Measurements from ENCODE around the gene LY6G6F.

The LY6G6F gene

DNA sequence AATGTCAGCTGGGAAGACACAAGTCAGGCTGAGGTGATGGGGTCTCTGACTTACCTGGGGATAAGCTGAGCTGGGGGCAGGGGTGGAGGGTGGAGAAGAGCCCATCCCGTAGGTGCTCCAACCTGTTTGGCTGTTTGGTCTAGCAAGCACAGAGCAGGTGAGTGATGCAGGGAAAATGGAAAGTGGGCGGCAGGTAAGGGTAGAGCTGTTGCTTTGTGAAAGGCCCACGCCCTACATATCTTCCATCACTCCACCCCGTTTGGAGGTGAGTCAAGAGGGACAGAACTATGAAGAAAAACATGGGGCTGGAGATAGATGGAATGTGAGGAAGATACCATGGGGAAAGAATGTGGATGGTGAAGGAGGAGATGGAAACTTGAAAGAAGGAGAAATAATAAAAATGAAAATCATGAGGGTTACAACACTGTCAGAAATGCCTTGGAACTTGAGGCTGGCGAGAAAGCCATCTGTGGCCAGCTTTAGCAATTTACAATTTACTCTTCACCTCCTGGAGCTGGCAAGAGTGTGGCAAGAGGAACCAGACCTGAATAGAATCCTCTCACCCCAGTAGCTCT lies 13.6 kb downstream of the LY6G6F start:
- TF ChIP-seq GATA3 (IDR thresholded peaks at IDR 0.05; ENCODE audit: low read depth, low read length) (no peak), GATA2 (IDR thresholded peaks at IDR 0.05; ENCODE audit: low read depth, low read length) (no peak)

DNA sequence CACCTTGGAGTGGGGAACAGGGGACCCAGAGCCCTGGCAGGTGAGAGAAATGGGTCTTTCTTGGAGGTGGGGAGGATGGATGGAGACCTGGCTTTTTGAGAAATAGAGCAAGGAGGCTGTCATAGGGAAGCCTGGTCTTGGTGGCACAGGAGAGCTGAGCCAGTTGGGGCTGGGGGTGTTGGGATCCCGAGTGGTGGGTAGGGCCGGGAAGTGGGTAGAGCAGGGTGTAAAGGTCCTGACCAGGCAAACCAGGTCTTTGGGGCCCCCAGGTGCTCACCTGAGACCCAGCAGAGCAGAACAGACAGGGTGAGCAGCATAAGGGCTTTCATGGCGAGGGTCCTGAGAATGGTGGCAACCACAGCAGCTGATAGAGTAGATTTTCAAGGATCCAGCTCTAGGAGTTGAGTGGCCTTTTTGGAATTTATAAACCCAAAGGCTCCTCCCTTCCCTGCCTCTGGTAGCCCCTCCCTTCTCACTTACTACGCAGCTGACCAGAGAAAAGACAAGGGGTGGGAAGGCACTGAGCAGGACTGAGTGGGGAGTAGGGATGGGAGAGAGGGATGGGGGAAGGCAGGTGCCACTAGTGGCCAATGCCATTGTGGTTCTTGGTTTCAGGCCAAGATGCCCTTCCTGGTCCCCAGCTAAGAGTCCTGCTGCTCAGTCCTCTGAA lies 14.8 kb downstream of the LY6G6F start, which contains the start of gene LY6G6C:
Gene LY6G6C, minus strand, starts transcription at position 396 of the 670 bp plus-strand sequence. Its CDS starts 67 bp downstream, at position 329.
- TF ChIP-seq GATA2 (IDR thresholded peaks at IDR 0.05; ENCODE audit: low read depth, low read length) (no peak), GATA3 (IDR thresholded peaks at IDR 0.05; ENCODE audit: low read depth, low read length) (no peak)

DNA sequence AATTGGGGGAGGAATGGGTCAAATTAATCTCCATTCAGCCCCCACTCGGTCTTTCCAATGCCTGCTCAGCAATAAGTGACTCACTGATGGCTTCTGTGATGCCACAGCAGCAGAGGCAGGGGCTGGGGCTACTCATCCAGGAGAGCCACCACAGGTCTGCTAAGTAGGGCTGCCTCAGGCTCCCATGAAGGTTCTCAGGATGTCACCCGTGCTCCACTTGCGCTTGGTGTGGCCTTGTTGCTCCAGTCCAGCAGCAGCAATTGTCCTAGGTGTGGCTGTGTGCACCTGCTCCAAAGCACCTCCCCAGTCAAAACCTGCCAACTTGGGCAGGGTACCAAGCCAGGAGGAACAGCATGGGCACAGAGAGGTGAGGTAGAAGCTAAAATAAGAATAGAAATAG lies 15.5 kb downstream of the LY6G6F start:
- TF ChIP-seq GATA2 (IDR thresholded peaks at IDR 0.05; ENCODE audit: low read depth, low read length) (no peak), GATA3 (IDR thresholded peaks at IDR 0.05; ENCODE audit: low read depth, low read length) (no peak)

DNA sequence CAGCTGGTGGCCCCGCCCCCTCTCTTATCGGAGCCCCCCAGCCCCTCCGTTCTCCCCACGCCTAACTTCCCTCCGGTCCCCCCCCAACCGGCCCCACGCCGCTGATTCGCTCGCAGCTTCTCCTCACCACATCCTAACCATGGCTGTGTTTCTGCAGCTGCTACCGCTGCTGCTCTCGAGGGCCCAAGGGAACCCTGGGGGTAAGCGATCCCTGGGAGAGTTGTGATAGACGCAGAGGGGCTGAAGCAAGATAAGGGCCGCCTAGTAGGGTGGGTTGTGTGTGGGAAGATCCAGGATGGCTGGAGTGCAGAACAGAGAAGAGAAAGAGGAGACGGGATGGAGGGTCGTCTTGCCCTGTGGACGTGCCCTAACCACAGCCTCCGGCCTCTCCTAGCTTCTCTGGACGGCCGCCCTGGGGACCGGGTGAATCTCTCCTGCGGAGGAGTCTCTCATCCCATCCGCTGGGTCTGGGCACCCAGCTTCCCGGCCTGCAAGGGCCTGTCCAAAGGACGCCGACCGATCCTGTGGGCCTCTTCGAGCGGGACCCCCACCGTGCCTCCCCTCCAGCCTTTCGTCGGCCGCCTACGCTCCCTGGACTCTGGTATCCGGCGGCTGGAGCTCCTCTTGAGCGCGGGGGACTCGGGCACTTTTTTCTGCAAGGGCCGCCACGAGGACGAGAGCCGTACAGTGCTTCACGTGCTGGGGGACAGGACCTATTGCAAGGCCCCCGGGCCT lies 16.7 kb downstream of the LY6G6F start, which contains the start of gene MPIG6B:
Gene MPIG6B, plus strand, starts transcription at position 129 of the 735 bp plus-strand sequence. Its CDS starts 11 bp downstream, at position 140.
- TF ChIP-seq GATA2 (IDR thresholded peaks at IDR 0.05; ENCODE audit: low read depth, low read length) (no peak), GATA3 (IDR thresholded peaks at IDR 0.05; ENCODE audit: low read depth, low read length) (no peak)

DNA sequence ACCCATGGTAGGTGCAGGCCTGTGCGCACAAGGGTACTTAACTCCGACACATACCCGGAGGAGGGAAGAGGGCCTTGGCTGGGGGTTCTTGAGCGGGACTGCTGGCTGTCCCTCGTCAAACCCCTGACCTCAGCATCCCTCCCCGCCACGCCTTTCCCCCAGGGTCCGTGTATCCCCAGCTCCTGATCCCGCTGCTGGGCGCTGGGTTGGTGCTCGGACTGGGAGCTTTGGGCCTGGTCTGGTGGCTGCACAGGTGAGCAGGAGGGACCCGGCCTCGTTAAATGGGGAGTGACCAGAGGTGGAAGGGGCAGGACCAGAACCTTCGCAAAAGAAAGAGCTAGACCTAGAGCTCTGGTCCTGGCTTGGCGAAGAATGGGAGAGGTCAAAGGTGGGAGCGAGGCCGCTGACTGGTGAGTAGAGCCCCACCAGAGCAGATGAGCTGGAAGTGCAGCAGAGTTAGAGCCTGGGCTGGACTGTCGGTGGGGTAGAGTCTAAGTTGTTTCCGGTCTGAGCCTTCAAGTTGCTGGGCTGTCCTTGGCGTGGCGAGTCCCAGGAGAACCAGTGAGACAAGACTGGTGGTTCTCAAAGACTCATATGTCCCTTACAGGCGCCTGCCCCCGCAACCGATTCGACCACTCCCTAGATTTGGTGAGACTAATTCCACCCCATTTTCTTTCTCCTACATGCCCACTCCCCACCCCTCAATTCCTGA lies 17.5 kb downstream of the LY6G6F start:
- no peak for TF ChIP-seq GATA2 (IDR thresholded peaks at IDR 0.05; ENCODE audit: low read depth, low read length)
- no peak for TF ChIP-seq GATA3 (IDR thresholded peaks at IDR 0.05; ENCODE audit: low read depth, low read length)

DNA sequence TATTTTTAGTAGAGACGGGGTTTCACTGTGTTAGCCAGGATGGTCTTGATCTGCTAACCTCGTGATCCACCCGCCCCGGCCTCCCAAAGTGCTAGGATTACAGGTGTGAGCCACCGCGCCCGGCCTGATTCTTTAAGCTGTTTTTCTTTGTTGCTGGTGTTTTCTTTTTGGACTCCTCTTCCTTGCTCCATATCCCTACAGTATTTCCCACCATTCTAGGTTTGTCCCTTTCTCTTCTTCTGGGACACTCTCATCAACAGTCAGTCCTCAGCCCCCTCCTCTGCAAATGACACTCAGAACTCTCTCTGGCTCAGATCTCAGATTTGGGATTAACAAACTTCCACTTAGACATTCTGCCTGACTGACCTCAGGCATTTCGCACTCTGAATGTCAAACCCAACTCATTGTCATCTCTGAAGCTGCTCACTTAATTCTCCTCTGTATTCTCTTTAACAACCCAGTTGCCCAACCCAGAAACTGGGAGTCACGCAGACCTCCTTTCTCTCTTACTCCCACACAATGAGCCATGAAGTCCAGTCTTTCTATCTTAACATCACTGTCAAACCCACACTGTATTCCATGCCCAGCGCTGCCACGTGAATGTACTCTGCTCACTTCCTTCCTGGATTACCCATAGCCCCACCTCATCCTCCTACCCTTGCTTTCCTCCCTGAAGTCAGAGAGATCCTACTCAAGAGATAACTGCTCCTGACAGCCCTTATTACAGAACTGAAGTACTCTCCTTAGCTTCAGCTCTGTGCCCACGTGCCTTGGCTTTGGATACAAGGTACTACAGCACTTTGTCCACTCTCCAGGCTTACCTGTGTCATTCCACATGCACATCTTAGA lies 19.1 kb downstream of the LY6G6F start:
- TF ChIP-seq GATA3 (IDR thresholded peaks at IDR 0.05; ENCODE audit: low read depth, low read length) = no peak
- no peak for TF ChIP-seq GATA2 (IDR thresholded peaks at IDR 0.05; ENCODE audit: low read depth, low read length)

DNA sequence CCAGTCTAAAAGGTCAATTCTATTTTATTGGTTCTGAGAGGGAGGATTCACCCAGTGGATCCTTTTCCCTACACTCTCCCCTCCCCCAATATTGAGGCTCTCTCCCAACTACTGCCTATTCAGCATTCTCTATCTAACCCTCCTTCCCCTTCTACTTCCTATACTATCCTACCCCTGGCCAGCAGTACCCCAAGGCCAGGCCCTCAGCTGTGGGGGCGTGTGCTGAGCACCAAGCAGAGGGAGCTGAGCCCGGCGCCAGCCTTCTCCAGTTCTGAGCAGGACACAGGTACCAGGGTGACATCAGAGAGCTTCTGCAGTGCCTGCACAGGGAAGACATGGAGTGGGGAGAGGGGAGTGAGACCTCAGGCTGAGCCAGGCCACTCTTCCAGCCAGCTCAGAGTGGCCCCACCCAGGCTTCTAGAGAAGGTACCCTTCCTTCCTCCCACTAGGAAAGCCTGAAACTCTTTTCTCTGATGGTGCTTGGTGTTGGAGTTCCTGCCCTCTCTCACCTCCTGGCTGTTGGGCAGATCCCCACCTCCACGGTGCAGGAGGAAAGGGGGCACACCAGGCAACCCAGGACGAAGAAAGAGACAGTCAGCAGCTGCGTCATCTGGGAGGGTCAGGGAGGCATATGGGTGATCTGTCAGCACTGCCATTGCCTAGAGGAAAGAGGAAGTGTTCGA lies 20.5 kb downstream of the LY6G6F start:
- TF ChIP-seq GATA2 (IDR thresholded peaks at IDR 0.05; ENCODE audit: low read depth, low read length) (no peak), GATA3 (IDR thresholded peaks at IDR 0.05; ENCODE audit: low read depth, low read length) (no peak)

DNA sequence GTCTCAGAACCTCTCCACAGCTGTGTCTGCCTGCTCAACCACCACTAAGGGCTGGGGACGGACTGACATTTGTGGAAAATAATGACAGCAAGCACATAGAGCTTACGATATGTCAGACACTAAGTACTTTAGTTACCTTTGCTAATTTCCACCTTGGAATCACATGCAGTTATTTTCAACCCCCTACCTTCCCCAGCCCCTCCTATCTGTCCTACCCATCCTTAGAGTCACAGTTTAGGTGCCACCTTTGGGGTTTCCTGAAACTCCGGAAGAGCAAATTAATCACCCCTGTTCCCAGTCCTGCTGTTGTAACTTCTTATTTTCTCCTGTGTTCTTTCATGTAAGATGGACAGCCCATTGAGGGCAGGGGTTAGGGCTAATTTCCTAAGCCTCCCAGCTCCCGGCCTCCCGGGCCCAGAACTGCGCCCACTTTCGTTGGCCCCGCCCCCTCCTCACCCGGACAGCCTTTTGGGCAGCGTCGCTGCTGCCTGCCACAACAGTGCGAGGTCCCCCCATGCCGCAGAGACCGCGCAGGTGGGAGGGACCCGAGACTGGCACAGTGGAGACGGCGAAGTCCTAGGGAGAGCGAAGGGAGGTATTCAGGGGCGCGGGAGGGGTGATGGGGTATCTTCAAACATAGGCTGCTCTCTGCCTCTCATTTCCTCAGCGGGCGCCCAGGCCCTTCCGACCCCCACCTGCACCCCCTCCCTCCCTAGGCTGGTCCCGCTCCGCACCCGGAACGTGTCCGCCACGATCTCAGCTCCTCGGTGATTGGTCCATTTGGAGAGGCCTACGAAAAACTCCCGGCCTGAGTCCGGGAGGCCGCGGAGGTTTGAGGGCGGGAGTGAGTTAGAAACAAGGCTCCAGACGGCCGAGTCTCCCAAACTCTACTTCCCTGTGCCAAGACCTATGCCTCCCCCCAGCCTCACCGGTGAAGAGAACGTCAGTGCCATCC lies 21.3 kb downstream of the LY6G6F start:
- TF ChIP-seq GATA2 (IDR thresholded peaks at IDR 0.05; ENCODE audit: low read depth, low read length) = no peak
- no peak for TF ChIP-seq GATA3 (IDR thresholded peaks at IDR 0.05; ENCODE audit: low read depth, low read length)

DNA sequence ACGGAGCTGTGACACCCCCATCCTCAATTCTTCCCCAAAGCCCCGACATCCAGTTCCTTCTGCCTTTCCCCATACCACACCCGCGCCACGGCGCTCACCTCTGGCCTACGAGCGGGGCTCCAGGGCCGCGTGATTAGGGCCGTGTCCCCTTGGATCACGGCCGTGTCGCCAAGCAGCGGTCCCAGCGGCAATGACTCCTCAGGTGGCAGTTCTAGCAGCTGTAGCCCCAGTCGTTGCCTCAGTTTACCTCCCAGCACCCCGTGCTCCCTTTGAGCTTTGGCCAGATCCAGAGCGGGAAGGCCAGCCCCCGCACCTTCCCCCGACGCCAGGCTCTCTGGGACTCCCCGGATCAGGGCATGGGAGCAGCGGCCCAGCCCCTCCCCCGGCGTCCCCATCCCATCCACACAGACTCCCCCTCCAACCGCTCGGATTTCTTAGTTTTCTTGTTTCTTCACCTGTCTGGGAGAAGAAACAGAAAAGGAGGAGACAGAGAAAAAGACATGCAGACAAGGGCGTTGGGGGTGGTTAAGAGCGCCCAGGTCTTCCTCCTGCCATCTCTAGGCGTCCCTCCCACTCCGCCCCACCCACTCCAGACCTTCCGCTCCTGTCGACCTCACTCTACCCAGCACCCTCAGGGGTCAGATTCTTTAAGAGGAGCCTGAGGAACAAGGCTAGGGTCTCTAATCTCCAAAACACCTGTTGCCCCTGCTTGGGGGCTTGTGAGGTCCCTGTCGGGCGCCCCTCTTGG lies 22.3 kb downstream of the LY6G6F start, which contains the start of gene DDAH2:
Gene DDAH2, minus strand, starts transcription at position 533 of the 748 bp plus-strand sequence. Its CDS starts 138 bp downstream, at position 395.
- TF ChIP-seq GATA2 (IDR thresholded peaks at IDR 0.05; ENCODE audit: low read depth, low read length) (no peak), GATA3 (IDR thresholded peaks at IDR 0.05; ENCODE audit: low read depth, low read length) (no peak)

DNA sequence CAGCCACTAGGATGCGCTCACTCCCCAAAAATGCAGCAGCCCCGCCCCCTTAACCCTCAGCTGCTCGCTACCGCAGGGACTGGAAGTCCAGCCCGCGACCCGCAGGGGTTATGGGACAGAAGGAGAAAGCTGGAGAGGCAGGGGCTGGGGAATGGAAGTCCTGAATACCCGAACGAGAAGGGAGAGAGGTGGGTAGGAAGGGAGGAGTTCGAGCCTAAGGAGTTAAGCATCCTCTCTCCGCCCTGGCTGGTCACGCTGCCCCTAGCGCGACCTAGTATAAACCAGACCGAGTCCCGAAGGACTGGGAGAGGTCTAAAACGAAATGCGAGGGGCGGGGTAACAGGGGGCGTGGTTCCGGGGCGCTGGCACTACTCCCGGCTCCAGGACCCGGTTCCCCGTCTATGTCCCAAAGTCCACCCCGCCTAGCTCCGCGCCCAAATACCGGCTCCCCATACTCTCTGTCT lies 22.9 kb downstream of the LY6G6F start:
- TF ChIP-seq GATA3 (IDR thresholded peaks at IDR 0.05; ENCODE audit: low read depth, low read length) (no peak), GATA2 (IDR thresholded peaks at IDR 0.05; ENCODE audit: low read depth, low read length) (no peak)

All from SH-SY5Y (cell line).